ENCODE results near the gene KCND3.

Gene KCND3

GRCh38 chr1:111911061-111911460 is 78.4 kb downstream of the KCND3 start:
- no peak for TF ChIP-seq CTCF (IDR thresholded peaks at IDR 0.05; ENCODE audit: low read length, missing control alignments)
- no peak for DNase-seq (ENCODE audit: low read depth)
- no peak overlapping the region for H3K4me3 ChIP-seq (replicated peaks; ENCODE audit: low read depth, low read length)

GRCh38 chr1:111909030-111909429 is 80.4 kb downstream of the KCND3 start:
- no peak overlapping the region for H3K4me3 ChIP-seq (replicated peaks; ENCODE audit: low read depth, low read length)
- no peak for DNase-seq (ENCODE audit: low read depth)
- no peak for TF ChIP-seq CTCF (IDR thresholded peaks at IDR 0.05; ENCODE audit: low read length, missing control alignments)

- no peak for TF ChIP-seq CTCF (IDR thresholded peaks at IDR 0.05; ENCODE audit: low read length, missing control alignments)
Measured at GRCh38 chr1:111908011-111908621, 81.4 kb downstream of the KCND3 start.

GRCh38 chr1:111907321-111907720 is 82.1 kb downstream of the KCND3 start:
- no peak for DNase-seq (ENCODE audit: low read depth)
- TF ChIP-seq CTCF (IDR thresholded peaks at IDR 0.05; ENCODE audit: low read length, missing control alignments) = no peak
- no peak overlapping the region for H3K4me3 ChIP-seq (replicated peaks; ENCODE audit: low read depth, low read length)

More at GRCh38 chr1:111908011-111908621, 81.4 kb downstream of the KCND3 start:
- no peak for DNase-seq (ENCODE audit: low read depth)
- H3K4me3 ChIP-seq (replicated peaks; ENCODE audit: low read depth, low read length) = no peak overlapping the region

GRCh38 chr1:111906816-111907215 is 82.7 kb downstream of the KCND3 start:
- DNase-seq (ENCODE audit: low read depth) = no peak
- no peak overlapping the region for H3K4me3 ChIP-seq (replicated peaks; ENCODE audit: low read depth, low read length)
- TF ChIP-seq CTCF (IDR thresholded peaks at IDR 0.05; ENCODE audit: low read length, missing control alignments) = no peak

- no peak overlapping the region for H3K4me3 ChIP-seq (replicated peaks; ENCODE audit: low read depth, low read length)
- TF ChIP-seq CTCF (IDR thresholded peaks at IDR 0.05; ENCODE audit: low read length, missing control alignments) = no peak
- no peak for DNase-seq (ENCODE audit: low read depth)
Measured at GRCh38 chr1:111906111-111906510, 83.4 kb downstream of the KCND3 start.
